Large intestine (tissue), 3 donors: Measurements from ENCODE around the gene CENPS. TPM values are rescaled to one million over a fixed set of nuclear protein-coding genes. Genes with fewer than 3 reads are reported as not detected.

ENCODE experiments used
- DNase-seq, 2 donors: peaks; one replicate each; pipeline versions ENCODE4 v3.0.0 to v3.0.0-alpha.2; 2013
- H3K27ac ChIP-seq: one replicate; pipeline ENCODE4 v1.5.1; 2013; ENCODE audit warnings: low read length
- H3K27me3 ChIP-seq: 2 replicates; pipeline ENCODE4 v1.6.1; 2013; ENCODE audit warnings: low read length; ENCODE audit not compliant: control insufficient read depth, insufficient read depth
- H3K36me3 ChIP-seq: 2 replicates; pipeline ENCODE4 v1.6.1; 2013; ENCODE audit warnings: low read length; ENCODE audit not compliant: control insufficient read depth, insufficient read depth
- H3K4me1 ChIP-seq: one replicate; pipeline ENCODE4 v1.6.1; 2013; ENCODE audit warnings: low read length; ENCODE audit not compliant: control insufficient read depth, insufficient read depth
- H3K4me3 ChIP-seq: one replicate; pipeline ENCODE4 v1.5.1; 2013; ENCODE audit warnings: low read length
- H3K9me3 ChIP-seq: one replicate; pipeline ENCODE4 v1.6.1; 2013; ENCODE audit warnings: mild to moderate bottlenecking, low read depth, low read length, moderate library complexity; ENCODE audit not compliant: control insufficient read depth
- WGBS: methylation state at CpG from one replicate; pipeline ENCODE4 v1.1.5; 2013; ENCODE audit warnings: low lambda C conversion rate; ENCODE audit not compliant: insufficient coverage; 5-methylcytosine and 5-hydroxymethylcytosine counted together
- polyA plus RNA-seq: library from polyadenylated mRNA; unstranded; fragments of 120-200 nt; gene quantifications from one replicate; pipeline ENCODE4 v1.2.1, GENCODE V29; 2013

The CENPS gene
- polyA plus RNA-seq, 1 donor, result 20.3 TPM

GRCh38 chr1:10489291-10490055, 59.2 kb downstream of the CENPS start:
- WGBS, result no CpG with 5 or more reads among the region's 4 CpGs
- Histone ChIP-seq H3K27ac (peak overlapping the region; percentile 65), H3K27me3 (no peaks in the 10 kb centered on the region), H3K36me3 (peaks cover 3% of the 10 kb centered on the region), H3K4me3 (no peak overlapping the region), H3K9me3 (no peaks in the 10 kb centered on the region), H3K4me1 (peaks cover 27% of the 10 kb centered on the region)
- DNase-seq, result peak in 1 of 2 donors; percentile 66

- H3K36me3 ChIP-seq, result no peaks in the 10 kb centered on the region
- no peak for DNase-seq
- peaks cover 33% of the 10 kb centered on the region for H3K4me1 ChIP-seq
- H3K27ac ChIP-seq, result peak overlapping the region; percentile 65
- H3K27me3 ChIP-seq, result no peaks in the 10 kb centered on the region
- H3K9me3 ChIP-seq, result no peaks in the 10 kb centered on the region
- WGBS, result no CpG with 5 or more reads among the region's 12 CpGs
- no peak overlapping the region for H3K4me3 ChIP-seq
These were observed 60.2 kb downstream of the CENPS start for GRCh38 chr1:10490286-10490970.

Other genes with a start within 250 kb of the CENPS start
- gene KIF1B, start 219.9 kb upstream of the CENPS start, polyA plus RNA-seq, result 23.8 TPM
- gene PGD, start 31.4 kb upstream of the CENPS start, polyA plus RNA-seq, result 130 TPM
- 1.2 TPM for gene CORT, start 19.6 kb downstream of the CENPS start, polyA plus RNA-seq
- 29.3 TPM for gene DFFA, start 42.1 kb downstream of the CENPS start, polyA plus RNA-seq
- 25.8 TPM for gene PEX14, start 44.5 kb downstream of the CENPS start, polyA plus RNA-seq